ENCODE measurements around the gene KLK13.

Gene KLK13

DNA sequence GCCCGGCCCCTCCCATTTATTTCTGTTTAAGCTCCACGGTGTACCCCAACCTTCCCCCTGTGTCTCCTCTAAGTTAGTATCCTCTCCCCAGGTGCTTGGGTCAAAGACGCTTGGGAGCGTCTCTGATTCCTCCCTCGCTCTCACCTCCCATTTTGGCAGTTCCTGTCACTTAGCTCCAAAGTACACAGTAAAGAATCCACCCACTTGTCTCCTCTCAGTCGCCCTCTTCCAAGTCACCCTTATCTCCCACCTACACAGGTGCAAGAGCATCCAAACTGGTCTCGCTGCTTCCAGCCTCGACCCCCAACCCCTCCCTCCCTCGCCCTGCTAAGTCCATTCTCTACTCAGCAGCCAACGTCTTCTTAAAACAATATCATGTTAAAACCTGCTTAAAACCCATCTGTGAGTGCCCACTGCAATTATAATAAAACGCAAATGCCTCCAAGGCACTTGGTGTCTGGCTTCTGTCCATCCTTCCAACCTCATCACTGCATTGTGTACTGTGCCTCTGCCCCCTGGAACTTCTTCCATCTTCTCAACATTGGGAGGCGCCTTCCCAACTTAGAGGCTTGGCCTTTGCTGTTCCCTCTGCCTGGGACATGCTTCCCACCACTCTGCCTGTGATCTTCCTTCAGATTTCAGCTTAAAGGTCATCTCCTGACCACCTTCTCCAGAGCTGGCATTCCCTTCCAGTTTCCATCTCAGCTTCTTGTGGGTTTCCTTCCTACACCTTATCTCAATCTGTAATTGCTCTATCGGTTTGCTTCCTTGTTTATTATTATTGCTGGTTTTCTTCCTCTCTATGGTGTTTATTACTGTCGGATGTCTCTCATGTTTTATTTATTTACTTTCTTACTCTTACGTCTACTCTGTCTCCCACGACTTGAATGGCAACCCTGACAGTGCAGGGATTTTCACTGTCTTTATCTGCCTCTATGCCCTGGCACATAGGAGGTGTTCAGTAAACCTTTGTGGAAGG lies 27.3 kb upstream of the KLK13 start:
- DNase-seq = no peak

DNA sequence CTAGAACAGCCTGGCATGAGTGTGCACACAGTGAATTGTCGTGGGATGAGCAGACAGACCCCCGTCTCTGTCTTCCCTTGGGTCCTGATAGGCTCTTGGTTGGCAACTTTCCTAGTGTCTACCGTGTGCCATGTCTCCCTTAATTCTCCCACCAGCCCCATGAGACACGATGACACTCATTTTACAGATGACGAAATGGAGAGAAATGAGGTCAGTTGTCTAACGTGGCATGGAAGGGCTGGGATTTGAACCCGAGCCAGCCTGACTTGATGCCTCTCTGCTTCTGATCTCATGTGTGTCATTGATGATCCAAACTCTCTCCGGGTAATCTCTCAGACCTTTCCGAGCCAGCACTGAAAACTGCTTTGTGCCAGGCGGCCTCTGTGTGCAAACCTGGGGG lies 26.2 kb upstream of the KLK13 start:
- no peak for DNase-seq

DNA sequence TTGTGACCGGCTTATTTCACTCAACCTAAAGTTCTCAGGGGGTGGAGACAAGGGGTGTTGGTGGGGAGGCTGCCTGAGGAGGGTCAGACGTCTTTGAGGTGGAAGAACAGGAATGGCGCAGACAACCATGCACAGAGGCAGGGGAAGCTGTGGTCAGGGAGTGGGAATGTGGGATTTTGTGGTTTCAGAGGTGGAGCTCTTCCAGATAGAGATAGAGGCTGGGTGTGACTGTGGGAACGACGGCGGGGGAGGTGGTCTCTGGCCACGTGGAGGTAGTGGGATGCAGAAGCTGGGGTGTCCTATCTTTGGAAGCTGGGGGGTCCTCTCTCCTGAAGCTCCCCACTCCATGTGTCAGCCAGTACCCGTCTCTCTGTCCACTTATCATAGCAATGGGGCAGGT lies 25.6 kb upstream of the KLK13 start:
- no peak for DNase-seq

DNA sequence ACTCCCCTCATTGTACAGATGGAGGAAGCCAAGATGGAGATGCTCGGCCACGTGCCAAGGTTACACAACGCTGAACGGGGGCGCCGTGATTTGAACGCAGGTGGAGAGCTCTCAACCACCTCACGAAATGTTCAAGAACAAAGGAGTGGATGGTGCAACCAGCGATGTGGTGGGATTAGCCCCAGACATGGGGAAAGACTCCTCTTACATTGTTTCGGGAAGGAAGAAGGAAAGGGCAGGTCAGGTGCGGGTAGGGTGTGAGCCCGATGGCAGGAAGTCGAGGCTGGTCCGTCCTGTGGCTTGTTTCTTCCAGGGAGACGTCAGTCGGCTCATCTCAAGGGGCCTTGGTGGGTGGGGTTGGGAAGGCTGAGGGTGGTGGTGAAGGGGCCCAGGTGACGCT lies 24.9 kb upstream of the KLK13 start:
- no peak for DNase-seq

DNA sequence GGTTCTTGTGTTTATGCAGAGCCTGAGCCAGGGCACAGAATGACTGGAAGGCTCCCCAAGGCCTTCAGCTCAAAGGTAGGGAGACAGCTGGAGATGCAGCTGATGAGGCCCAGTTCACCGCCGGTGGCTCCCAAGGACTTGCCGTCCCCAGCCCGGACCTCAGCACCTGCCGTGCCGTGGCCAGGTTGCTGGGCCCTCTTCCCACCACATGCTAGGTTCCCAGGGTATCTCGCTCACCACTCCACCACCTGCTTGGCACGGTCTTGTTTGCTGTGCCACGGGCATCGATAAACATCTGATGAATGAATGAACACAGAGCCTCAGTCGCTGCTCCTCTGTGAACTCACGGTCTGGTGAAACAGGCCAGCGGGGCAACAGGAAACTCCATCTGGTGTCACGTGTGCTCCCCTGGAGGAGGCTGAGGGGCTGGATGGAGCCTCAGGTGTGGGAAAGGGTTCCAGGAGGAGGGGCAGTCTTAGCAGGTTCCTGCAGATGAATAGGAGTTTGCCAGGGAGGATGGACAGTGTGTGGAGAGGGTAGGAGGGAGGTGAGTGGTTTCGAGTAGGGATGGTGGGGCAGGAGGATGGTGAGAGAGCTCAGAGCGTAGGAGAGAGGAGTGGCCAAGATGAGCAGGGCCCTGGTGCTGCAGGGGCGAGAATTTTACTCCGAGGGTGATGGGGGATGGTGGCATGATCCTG lies 21.4 kb upstream of the KLK13 start:
- DNase-seq = no peak

DNA sequence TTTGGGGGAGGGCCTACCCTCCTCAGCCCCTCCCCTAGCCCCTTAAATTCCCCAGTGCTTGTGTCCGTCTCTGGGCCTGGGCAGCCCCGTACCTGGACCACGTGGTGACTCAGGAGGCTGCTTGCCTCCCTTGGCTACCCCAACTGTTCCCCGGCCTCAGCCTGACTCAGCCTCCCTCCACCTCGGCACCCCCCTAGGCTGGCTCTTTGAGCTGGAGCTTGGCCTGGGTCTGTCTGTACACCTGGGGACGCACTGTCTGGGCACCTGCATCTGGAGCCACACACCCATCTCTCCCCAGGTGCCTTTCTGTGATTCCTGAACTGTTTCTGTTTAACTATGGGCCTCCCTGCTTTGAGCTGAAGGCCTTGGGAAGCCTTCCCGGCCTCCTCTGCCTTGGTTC lies 19.6 kb upstream of the KLK13 start:
- DNase-seq = no peak

DNA sequence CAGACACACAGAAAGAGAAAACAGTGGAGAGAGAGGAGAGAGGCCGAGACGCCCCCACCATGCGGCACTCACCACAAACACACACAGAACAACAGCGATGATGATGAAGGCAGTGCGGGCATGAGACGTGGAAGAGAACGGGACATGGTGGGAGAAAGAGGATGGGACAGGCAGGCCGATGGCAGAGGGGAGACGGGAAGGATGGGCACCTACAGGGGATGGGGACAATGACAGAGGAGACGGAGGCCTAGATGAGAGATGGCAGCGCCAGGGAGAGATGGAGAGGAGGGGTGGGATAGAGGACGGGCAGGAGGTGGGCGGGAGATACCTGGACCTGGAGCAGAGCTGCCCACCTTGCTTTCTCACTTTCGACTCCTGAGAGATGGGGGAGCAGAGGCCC lies 18.9 kb upstream of the KLK13 start:
- no peak for DNase-seq

DNA sequence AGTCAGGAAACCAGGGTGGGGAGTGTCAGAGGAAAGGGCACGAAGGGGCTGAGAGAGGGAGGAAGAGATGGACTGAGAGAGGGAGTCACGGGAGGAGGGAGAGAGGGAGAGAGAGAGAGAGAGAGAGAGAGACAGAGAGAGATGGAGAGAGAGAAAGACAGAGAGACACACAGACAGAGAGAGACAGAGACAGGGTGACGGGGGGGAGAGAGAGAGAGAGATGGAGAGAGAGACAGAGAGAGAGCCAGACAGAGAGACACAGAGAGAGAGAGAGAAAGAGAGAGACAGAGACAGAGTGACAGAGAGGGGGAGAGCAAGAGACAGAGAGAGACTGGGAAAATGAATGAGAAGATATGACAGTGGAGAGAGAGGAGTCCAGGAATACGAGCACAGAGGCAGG lies 18.3 kb upstream of the KLK13 start:
- DNase-seq = no peak

DNA sequence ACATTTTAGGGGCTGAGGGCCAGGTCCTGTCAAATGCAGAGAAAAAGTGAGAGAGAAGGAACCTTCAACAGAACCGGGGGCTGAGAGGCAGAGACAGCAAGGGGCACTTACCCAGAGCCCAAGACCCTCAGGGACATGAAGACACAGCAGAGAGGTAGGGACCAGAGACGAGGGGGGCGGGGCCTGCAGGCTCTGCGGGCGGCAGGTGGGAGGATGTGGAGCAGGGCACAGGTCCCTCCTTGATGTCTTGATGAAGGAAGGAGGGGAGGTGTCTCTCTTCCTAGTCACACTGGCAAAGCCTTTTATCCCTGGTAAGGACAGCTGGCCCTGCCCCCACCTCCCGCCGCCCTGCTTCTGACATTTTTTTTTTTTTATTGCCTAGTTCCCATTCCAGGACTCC lies 17.7 kb upstream of the KLK13 start, which contains the start of gene KLK14:
Gene KLK14 (minus strand): TSS at position 277 of the 400 bp plus-strand sequence. CDS start 273 bp downstream, at position 4.
- DNase-seq = no peak

DNA sequence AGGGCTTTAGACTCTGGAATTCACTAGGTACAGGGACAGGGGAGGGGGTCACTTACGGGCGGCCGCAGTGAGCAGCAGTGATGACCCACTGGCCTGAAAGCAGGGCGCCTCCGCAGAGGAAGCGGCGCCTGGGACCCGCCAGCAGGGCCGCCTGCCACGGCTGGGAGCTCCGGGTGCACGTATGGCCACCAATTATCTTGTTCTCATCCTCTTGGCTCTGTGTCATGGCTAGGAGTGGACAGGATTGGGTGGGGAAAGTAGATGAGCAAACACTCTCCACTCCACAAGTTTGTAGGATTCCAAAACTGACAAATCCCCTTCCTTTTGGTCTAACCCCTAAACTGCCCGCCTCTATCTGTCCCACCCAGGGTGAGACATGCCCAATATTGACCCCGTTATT lies 16.6 kb upstream of the KLK13 start:
- DNase-seq = no peak

DNA sequence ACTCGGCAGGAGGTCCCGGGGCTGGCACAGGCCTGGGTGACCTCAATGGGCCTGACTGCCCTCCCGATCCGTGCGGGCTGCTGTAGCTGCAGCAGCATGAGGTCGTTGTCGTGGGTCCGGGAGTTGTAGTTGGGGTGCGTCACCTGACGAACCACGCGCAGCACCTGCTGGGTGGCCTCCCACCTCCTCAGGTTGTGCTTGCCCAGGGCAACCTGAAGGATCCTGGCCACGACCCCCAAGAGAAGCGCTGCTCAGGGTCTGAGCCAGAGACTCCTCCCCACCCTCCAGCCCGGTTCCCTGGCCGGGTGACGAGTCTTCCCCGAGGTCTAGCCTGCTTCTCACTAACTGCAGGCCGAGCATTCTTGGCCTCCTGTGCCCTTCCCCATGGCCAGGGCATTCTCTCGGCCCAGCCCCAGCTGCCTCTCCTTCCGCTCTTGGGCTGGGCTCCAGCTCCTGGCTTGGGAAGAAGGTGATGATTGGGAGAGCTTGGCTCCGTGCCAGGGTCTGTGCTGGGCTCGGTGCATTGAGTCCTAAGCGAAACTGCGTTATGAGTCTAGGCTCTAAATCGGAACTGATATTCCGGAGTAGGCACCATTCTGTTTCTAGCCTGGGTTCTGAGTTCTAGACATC lies 14.7 kb upstream of the KLK13 start:
- no peak for DNase-seq

DNA sequence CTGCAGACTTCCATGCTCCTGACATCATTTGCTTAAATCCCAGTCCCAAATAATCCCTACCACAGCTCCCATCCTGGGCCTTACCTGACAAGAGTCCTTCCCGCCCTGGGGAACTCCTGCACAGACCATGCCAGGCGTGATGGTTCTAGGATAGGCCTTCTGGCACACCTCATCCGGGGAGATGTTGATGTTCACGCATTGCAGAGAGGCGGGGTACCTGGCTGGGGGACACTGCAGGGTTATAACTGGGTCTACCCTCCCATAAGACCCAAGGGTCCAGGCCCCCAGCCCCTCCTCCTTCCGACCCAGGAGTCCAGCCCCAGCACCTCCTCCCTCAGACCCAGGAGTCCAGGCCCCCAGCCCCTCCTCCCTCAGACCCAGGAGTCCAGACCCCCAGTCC lies 13.8 kb upstream of the KLK13 start:
- DNase-seq = no peak

DNA sequence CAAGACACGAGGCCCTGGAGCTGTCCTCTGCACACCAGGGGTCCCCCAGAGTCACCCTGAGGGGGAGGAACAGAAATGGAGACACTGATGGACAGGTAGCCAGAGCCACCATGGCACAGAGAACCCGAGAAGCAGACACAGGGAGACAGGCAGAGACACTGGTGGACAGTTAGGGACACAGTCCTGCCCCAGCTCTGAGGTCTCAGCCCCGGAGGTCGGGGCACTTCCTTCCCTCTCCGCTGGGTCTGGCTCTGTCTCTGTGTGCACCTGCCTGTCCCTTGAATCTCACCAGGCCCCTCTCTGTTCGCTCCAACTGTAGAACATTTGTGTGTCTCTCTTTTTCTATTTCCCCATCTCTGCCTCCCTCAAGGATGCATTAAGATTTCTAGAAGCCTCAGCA lies 13.2 kb upstream of the KLK13 start:
- DNase-seq = no peak

DNA sequence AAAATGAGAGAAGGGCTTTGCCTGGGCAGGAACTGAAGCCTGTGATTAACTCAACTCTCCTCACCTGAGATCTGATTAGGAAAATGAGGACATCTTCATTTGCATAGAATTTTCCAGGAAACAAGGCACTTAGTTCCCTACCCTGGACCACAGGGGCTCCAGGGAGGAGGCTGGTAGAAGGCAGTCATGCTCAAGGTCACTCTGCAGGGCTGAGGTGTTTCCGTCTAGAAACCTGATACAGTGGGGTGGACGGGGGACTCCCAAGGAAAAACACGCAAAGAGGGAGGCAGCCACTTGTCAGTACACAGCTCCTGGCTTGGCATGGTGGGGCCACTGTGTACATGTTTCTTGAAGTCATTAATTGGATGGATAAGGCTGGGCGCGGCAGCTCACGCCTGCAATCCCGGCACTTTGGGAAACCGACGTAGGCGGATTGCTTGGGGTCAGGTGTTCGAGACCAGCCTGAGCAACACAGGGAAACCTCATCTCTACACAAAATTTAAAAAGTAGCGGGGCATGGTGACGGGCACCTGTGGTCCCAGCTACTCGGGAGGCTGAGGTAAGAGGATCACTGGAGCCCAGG lies 11.8 kb upstream of the KLK13 start:
- DNase-seq = no peak

DNA sequence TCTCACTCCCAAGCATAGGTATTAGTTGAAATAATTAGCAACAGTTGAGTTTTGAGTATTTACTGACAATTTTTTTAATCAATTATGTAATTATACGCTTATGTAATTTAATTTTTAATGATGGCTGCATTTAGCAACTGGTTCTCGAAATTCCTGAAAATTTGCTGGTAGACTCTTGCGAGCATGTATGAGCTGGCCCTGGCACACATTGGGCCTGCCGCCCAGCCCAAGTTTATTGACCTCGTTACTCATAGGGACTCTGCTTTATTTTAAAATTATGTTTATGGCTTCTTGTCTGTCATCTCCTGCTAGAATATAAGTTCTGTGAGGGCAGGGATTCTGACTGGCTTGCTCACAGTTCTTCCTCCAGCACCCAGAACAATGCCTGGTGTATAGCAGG lies 11.1 kb upstream of the KLK13 start:
- no peak for DNase-seq

DNA sequence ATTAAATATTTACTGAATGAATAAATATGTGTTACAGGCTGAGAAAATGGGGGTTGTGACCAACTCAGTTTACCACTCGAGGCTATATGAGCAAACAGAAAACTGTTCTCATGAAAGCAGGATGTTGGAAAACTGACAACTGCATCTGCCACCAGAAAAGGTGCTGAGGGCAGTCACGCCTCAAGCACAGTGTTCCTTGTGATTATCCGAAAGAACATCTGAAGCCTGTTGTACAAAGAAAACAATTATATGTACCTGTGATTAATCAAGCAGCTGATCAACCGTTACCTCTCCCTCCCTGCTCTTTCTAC lies 6.2 kb upstream of the KLK13 start:
- DNase-seq = no peak

DNA sequence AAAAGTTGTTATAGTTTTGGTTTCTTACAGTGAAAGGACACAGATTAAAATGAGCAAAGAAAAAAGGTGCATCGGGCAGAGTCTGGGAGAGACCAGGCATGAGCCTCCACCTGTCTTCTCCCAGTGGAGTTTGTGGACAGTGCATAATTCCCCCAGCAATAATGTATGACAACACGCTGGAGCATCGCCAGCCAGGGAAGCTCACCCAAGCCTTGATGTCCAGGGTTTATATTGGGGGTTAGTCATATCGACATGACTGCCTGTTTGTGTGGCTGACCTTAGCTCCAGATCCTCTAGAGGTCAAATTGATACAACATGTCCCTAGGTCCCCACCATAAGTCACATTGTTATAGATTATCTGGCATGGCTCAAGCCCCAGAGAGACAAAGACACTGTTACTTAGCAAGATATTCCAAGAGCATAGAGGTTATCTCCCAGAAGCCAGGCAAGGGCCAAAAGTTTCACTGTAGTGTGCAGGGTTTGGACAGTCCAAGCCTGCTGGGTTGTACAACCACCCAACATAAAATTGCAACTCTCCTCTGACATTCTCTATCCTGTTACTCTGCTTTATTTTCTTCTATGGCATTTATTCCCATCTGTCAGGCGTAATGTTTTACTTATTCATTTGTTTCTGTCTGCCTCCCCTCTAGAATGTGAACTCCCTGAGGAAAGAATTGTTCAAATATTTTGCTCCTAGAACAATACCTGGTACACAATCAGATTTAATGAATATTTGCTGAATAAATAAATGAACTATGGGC lies 5.6 kb upstream of the KLK13 start:
- DNase-seq = no peak

DNA sequence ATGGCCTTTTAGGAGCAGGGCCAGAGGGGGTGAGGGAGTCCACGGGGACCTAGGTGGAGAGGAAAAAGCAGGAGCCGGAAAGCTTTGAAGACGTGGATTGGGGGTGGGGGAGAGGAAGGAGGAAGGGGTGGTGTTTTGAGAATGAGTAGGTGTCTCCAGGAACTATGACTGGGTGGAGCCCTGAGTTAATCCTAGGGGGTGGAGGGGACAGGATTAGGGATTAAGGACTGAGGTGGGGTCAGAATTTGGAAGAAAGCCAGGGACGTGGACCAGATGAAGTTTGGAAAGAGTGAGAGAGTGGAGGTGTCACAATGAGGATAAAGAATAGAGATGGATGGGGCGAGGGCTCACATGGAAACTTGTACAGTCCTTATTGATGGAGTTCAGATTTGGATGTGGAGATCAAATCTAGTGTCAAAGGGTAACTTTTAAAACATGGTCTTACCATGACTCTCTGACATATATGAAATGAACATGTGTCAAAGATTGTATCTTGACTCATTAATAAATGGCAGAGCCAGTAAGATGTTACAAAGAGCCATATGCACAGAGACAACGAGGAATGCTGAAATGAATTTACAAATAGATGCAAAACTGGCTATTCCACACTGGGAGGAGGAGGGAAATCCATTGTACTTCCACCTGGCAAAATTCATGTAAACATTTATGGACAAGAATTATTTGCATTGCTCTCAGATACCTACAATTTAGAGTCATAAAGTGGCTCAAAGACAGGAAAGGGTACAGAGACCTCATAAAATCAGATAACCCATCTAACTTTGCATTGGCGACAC lies 1.7 kb upstream of the KLK13 start:
- no peak for DNase-seq

DNA sequence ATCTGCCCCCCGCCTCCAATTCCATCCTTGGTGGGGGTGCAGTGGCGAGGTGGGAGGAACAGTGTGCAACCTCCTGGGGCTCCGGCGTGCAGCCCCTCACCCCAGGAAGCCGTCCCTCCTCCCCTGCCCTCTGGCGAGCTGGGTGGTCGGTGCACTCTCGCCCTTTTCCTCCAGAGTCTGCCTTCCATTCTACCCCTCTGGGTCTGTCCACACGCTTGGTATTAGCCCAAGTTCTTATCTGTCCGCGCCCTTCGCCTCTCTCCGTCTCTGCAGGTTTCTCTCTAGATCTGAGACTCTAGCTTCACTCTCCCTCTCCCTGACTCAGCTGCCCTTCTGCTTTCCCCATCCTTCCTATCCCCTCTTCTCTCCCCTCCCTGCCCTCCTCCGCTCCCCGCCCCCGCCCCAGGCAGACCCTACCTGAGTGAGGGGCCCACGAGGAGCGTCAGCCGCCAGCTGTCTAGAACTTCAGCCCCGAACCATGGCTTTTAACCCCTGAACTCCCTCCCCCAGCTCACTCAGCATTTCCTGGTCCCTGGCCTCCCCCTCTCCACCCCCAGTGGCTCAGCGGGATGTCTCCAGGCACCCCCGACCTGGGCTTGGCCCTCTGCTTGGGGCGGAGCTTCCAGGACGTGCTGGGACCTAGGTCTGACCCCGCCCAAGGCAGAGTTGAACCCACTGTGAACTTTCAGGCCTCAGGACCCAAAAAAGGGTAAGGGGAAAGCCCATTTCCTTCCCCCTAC lies 499 bp upstream of the KLK13 start:
- peak; percentile 26 for DNase-seq

DNA sequence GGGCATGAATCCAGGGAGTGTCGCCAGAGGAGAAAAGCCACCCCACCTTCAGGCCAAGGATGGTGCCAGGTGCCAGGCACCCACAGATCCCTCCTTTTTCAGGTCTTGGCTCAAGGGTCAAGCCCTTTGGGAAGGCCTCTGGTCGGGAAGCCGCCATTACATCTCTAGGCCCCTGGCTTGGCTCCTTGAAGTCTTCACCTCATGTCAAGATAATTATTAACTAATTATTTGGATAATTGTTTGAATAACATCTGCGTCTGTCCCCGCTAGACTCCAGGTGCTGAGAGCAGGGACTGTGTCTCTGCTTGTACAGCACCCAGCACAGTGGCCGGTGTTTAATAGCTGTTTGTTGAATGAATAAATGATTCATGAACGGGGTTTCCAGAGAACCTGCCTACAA lies 1.2 kb downstream of the KLK13 start:
- no peak for DNase-seq

DNA sequence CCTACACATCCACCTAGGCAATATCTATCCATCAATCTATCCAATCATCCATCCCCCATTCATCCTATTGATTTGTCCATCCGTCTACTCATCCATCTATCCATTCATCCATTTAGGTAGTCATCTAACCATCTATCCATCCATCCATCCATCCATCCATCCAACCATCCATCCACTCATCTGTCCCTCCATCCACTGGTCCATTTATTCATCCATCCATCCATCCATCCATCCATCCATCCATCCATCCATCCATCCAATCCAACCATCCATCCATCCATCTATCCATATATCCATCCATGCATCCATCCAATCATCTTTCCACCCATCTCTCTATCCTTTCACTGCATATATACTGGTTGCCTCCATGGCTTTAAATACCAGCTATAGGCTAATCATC lies 3.9 kb downstream of the KLK13 start:
- DNase-seq = no peak
